AG04450 (cell line): Measurements from ENCODE around the gene INPP5J. TPM values are rescaled to one million over a fixed set of nuclear protein-coding genes. Genes with fewer than 3 reads are reported as not detected.

Experiments
- CTCF ChIA-PET: fragments of 300-600, 350-600 bp; formaldehyde crosslinking; extraction: SDS; loops from one replicate; lab custom pipeline; 2022; ENCODE audit warnings: antibody characterized with exemption, inconsistent platforms; lab: Charles Lee
- POLR2A ChIA-PET: fragments of 350-600 bp; formaldehyde crosslinking; extraction: SDS; loops from one replicate; lab custom pipeline; 2021; ENCODE audit warnings: antibody characterized with exemption, inconsistent platforms; lab: Yijun Ruan, JAX
- DNase-seq: peaks from one replicate; pipeline ENCODE4 v3.0.0-alpha.2; 2011; ENCODE audit warnings: low read depth, low spot score
- H3K27ac ChIP-seq: one replicate; pipeline ENCODE4 v1.5.1; 2012; ENCODE audit warnings: low read depth, low read length, control low read depth
- H3K27me3 ChIP-seq: one replicate; pipeline ENCODE4 v1.6.0; 2012; ENCODE audit warnings: low read length; ENCODE audit not compliant: control insufficient read depth, insufficient read depth
- H3K4me3 ChIP-seq: 2 replicates; pipeline ENCODE4 v1.5.1; 2011; ENCODE audit warnings: mild to moderate bottlenecking, low read depth, low read length, control low read depth
- H3K9me3 ChIP-seq: 2 replicates; pipeline ENCODE4 v1.5.1; 2012; ENCODE audit warnings: low read length; ENCODE audit not compliant: control insufficient read depth, insufficient read depth
- polyA plus RNA-seq: library from polyadenylated mRNA; depleted of rRNA; stranded (reverse); fragments of >200 nt; gene quantifications from 2 replicates; pipeline ENCODE4 v1.2.3, GENCODE V29; 2011
- TF ChIP-seq, protein P1 (sequence below): IDR thresholded peaks from 2 replicates; pipeline ENCODE4 v1.5.1; 2011; ENCODE audit warnings: low read depth, low read length, control low read depth, inconsistent platforms

INPP5J gene
- polyA plus RNA-seq, 1 experiment, result 0.91 TPM

DNA sequence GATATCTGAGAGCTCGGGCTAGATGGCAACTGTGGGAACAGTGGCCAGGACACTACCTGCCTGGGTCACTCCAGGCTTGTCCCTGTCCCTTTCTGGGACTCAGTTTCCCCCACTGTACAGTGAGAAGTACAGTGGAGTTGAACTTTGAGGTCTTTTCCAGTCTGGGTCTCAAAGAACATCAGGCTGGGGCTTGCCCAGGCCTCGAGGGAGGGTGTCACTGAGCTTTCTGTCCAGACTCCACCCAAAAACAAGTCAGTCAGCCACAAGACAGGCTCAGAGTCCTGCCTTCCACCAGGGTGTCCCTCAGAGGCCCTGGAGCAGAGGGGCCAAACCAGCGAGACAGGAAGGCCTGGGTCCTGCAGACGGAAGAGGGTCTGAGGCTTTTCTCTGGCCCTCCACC lies 19.5 kb downstream of the INPP5J start:
- POLR2A ChIA-PET, result no interaction called here

DNA sequence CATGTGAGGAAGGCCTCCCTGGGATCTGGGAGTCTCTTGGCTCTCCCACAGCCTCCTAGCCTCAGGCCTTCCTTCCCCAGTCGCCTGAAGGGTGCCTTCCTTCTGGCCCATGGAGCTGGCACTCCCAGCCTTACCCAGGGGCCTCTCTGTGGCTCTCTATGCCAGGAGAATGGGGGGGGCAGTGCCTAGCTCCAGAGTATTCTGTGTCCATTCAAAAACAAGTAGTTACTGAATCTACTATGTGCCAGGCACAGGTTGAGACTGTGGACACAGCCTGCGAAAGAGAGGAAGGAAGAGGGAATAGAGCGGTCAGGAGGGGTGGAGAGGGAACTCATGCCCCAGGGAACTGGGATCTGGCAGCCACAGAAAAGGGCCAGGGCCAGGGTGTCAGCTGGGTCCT lies 20.3 kb downstream of the INPP5J start:
- POLR2A ChIA-PET, result no interaction called here

More for the DNA sequence above, 19.5 kb downstream of the INPP5J start:
- no peak overlapping the region for H3K27ac ChIP-seq
- DNase-seq, result no peak
- peaks cover 27% of the 10 kb centered on the region for H3K27me3 ChIP-seq
- no peak overlapping the region for H3K4me3 ChIP-seq
- TF ChIP-seq, protein P1, sequence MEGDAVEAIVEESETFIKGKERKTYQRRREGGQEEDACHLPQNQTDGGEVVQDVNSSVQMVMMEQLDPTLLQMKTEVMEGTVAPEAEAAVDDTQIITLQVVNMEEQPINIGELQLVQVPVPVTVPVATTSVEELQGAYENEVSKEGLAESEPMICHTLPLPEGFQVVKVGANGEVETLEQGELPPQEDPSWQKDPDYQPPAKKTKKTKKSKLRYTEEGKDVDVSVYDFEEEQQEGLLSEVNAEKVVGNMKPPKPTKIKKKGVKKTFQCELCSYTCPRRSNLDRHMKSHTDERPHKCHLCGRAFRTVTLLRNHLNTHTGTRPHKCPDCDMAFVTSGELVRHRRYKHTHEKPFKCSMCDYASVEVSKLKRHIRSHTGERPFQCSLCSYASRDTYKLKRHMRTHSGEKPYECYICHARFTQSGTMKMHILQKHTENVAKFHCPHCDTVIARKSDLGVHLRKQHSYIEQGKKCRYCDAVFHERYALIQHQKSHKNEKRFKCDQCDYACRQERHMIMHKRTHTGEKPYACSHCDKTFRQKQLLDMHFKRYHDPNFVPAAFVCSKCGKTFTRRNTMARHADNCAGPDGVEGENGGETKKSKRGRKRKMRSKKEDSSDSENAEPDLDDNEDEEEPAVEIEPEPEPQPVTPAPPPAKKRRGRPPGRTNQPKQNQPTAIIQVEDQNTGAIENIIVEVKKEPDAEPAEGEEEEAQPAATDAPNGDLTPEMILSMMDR, result no peak
- peaks cover 10% of the 10 kb centered on the region for H3K9me3 ChIP-seq
- CTCF ChIA-PET, result interaction anchor here (1.1 to 2.3 kb wide), 2 partner anchors 34 to 35 kb away, joined by 4 to 12 read pairs; partner anchors contain the start of gene SELENOM

DNA sequence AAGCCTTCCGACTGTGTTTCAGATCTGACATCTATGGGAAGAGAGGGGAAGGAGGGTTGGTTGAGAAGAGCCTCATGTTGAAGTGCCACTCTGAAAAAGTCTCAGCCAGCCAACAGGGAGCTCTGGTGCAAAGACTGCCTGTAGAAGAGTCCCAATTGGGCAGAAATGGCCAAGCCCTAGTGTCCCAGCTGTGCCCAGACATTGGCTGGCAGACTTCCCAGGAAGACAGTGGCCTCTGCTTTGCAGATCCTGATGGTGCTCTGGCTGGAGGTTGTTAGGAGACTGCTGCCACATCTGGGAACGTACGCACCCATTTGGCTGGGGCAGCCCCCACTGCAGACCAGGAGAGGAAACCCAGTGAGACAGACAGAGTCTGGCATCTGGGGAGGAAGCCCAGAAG lies 20.8 kb downstream of the INPP5J start:
- no peak for DNase-seq
- peaks cover 16% of the 10 kb centered on the region for H3K9me3 ChIP-seq
- ChIA-PET POLR2A (no interaction called here), CTCF (interaction anchor here (0.9 to 1.5 kb wide), 4 partner anchors 35 to 59 kb away, joined by 3 to 5 read pairs (median 4); partner anchors contain the start of gene SELENOM)
- H3K4me3 ChIP-seq, result no peak overlapping the region
- H3K27ac ChIP-seq, result no peak overlapping the region
- TF ChIP-seq, protein P1, result no peak
- peaks cover 24% of the 10 kb centered on the region for H3K27me3 ChIP-seq

More for the DNA sequence above, 20.3 kb downstream of the INPP5J start:
- no peak overlapping the region for H3K4me3 ChIP-seq
- peaks cover 27% of the 10 kb centered on the region for H3K27me3 ChIP-seq
- TF ChIP-seq, protein P1, result no peak
- DNase-seq, result no peak
- no peak overlapping the region for H3K27ac ChIP-seq
- peaks cover 16% of the 10 kb centered on the region for H3K9me3 ChIP-seq
- CTCF ChIA-PET, result interaction anchor here (1.1 kb wide), 1 partner anchor 36 kb away, joined by 4 read pairs; the partner anchor contains the start of gene SELENOM

DNA sequence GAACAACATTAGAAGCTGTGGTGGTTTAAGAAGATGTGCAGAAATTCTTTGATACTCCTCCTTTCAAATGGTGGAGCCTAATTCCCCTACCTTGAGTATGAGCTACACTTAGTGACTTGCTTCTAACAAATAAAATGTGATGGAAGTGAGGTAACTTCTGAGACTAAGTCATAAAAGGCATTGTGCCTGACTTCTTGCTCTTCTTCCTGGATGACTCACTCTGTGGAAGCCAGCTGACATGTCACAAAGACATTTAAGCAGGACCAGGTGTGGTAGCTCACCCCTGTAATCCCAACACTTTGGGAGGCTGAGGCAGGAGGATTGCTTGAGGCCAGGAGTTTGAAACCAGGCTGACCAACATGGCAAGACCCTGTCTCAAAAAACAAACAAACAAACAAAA lies 21.5 kb downstream of the INPP5J start:
- no peak for DNase-seq
- H3K9me3 ChIP-seq, result peaks cover 16% of the 10 kb centered on the region
- no peak overlapping the region for H3K27ac ChIP-seq
- ChIA-PET POLR2A (interaction anchor here (0.6 kb wide), 2 partner anchors 24 to 42 kb away, joined by 3 read pairs; no protein-coding TSS in a partner anchor), CTCF (interaction anchor here (0.9 to 1.5 kb wide), 3 partner anchors 36 to 59 kb away, joined by 3 to 5 read pairs (median 3); partner anchors contain the start of gene SELENOM)
- peaks cover 22% of the 10 kb centered on the region for H3K27me3 ChIP-seq
- H3K4me3 ChIP-seq, result no peak overlapping the region
- TF ChIP-seq, protein P1, result no peak

DNA sequence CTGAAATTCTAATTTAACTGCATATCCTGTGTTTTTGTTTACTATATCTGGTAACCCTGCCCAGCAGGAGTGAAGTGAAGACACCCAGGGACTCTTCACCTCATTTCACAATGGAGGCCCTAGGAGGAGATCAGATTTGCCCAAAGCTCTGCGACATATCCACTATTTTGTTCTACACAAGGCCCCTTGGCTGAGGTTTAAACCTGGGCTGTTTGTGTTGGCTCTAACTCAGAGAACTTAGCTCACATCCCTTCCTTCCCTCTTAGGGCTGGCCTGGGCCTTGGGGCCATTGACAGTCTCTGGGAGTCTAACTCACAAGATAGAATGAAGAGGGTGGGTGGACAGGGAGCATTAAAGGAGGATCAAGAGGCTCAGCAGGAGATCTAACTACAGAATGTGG lies 25.7 kb downstream of the INPP5J start:
- ChIA-PET POLR2A (no interaction called here), CTCF (interaction anchor here (0.7 to 4.0 kb wide), 18 partner anchors 9 to 385 kb away, joined by 3 to 38 read pairs (median 4); partner anchors contain the start of genes LIMK2, RNF185 and SELENOM)
- peaks cover 16% of the 10 kb centered on the region for H3K9me3 ChIP-seq
- no peaks in the 10 kb centered on the region for H3K27me3 ChIP-seq
- H3K4me3 ChIP-seq, result no peak overlapping the region
- no peak for DNase-seq
- peak overlapping the region; percentile 39 for H3K27ac ChIP-seq
- TF ChIP-seq, protein P1, result no peak
